GM10248 (cell line): ENCODE measurements around the gene MICAL2.

Experiments
- CTCF ChIA-PET: fragments of 300-600 bp; sonication (Branson Sonifier 250); formaldehyde crosslinking; extraction: SDS; loops from one replicate; lab custom pipeline; 2021; ENCODE audit warnings: antibody characterized with exemption; lab: Yijun Ruan, JAX
- POLR2A ChIA-PET: fragments of 350-650 bp; sonication (Branson Sonifier 250); formaldehyde crosslinking; extraction: SDS; loops from one replicate; lab custom pipeline; 2020; ENCODE audit warnings: antibody characterized with exemption; lab: Yijun Ruan, JAX
- DNase-seq: peaks from one replicate; pipeline ENCODE4 v3.0.0; 2012; ENCODE audit errors: extremely low spot score
- CTCF ChIP-seq: IDR thresholded peaks from 2 replicates; pipeline ENCODE4 v1.5.1; 2012; ENCODE audit warnings: mild to moderate bottlenecking, low read depth; ENCODE audit errors: extremely low read depth, missing control alignments, control extremely low read depth

Gene MICAL2

GRCh38 chr11:12185914-12186313, 75.5 kb downstream of the MICAL2 start:
- DNase-seq = no peak
- POLR2A ChIA-PET = no interaction called here
- no peak for TF ChIP-seq CTCF
- CTCF ChIA-PET = interaction anchor here (1.8 kb wide), 1 partner anchor 10 kb away, joined by 5 read pairs; no protein-coding TSS in a partner anchor

GRCh38 chr11:12186701-12187100, 76.3 kb downstream of the MICAL2 start:
- no peak for DNase-seq
- CTCF ChIA-PET = interaction anchor here (1.1 kb wide), 1 partner anchor 24 kb away, joined by 3 read pairs; no protein-coding TSS in a partner anchor
- POLR2A ChIA-PET = no interaction called here
- no peak for TF ChIP-seq CTCF

GRCh38 chr11:12187399-12187798, 77.0 kb downstream of the MICAL2 start:
- TF ChIP-seq CTCF = no peak
- CTCF ChIA-PET = interaction anchor here (1.1 to 1.2 kb wide), 2 partner anchors 13 to 25 kb away, joined by 3 read pairs; no protein-coding TSS in a partner anchor
- POLR2A ChIA-PET = no interaction called here
- no peak for DNase-seq

- ChIA-PET CTCF (interaction anchor here (1.2 to 1.3 kb wide), 2 partner anchors 10 to 11 kb away, joined by 3 to 8 read pairs; no protein-coding TSS in a partner anchor), POLR2A (no interaction called here)
- no peak for TF ChIP-seq CTCF
These were observed 78.3 kb downstream of the MICAL2 start for GRCh38 chr11:12188548-12189317.

GRCh38 chr11:12189543-12190235, 79.3 kb downstream of the MICAL2 start:
- TF ChIP-seq CTCF = no peak
- CTCF ChIA-PET = interaction anchor here (1.0 to 1.5 kb wide), 3 partner anchors 8 to 11 kb away, joined by 4 to 8 read pairs (median 7); no protein-coding TSS in a partner anchor
- no peak for DNase-seq
- POLR2A ChIA-PET = no interaction called here

More at GRCh38 chr11:12188548-12189317, 78.3 kb downstream of the MICAL2 start:
- peak; percentile 68 for DNase-seq

- DNase-seq = no peak
- TF ChIP-seq CTCF = no peak
- ChIA-PET POLR2A (interaction anchor here (0.6 kb wide), 1 partner anchor 190 kb away, joined by 3 read pairs; no protein-coding TSS in a partner anchor), CTCF (interaction anchor here (1.0 to 1.5 kb wide), 3 partner anchors 9 to 12 kb away, joined by 4 to 7 read pairs (median 4); no protein-coding TSS in a partner anchor)
These were observed 80.1 kb downstream of the MICAL2 start for GRCh38 chr11:12190511-12190910.
